ENCODE measurements around the gene TGFB1. TPM values are rescaled to one million over a fixed set of nuclear protein-coding genes. Genes with fewer than 3 reads are reported as not detected.
"Not testable (repeated sequence)": the region's sequence is repeated elsewhere in the genome, so short reads cannot be mapped to it uniquely, and the experiment has no call there.

TGFB1 gene
- polyA plus RNA-seq, 1 donor, result 13.9 TPM

DNA sequence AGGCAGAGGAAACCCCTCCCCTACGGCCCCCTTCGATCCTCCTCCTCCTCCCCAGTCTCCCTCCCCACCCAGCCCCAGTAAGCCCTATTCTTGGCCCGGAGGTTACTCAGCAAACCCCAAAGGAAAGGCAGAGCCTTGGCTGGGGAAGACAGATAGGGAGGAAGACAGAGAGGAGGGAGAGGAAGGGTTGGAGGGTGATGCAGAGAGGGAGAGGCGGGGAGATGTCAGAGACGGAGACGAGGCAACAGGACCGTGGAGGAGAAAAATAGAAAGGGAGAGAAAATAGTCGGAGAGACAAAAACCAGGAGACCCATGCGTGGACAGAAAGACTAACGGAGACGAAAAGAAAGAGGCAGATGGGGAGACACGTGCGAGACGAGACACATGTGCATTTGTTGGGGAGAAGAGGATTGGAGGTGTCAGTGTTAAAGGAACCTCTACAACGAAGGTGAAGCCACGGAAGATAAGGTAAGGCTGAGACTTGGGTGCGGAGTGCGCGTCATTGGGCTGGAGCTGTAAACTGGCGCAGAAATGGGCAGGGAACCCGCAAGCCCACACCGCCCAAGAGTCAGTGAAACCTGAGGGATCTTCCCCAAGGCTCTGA is 2.9 kb downstream of the TGFB1 start:
- Histone ChIP-seq H3K4me1 (ENCODE audit: control insufficient read depth, insufficient read depth, low read length) (peaks cover 24% of the 10 kb centered on the region), H3K27ac (ENCODE audit: low read length) (no peak overlapping the region), H3K36me3 (ENCODE audit: control insufficient read depth, insufficient read depth, low read length) (peaks cover 2% of the 10 kb centered on the region), H3K27me3 (ENCODE audit: control insufficient read depth, insufficient read depth, low read length) (peaks cover 47% of the 10 kb centered on the region), H3K4me3 (ENCODE audit: low read length) (peak overlapping the region; percentile 53), H3K9me3 (ENCODE audit: control insufficient read depth, low read depth, low read length) (peaks cover 2% of the 10 kb centered on the region)
- DNase-seq, result no peak
- 3% methylated on average over 6 of the region's 22 CpGs for WGBS (ENCODE audit: insufficient coverage, low lambda C conversion rate)

DNA sequence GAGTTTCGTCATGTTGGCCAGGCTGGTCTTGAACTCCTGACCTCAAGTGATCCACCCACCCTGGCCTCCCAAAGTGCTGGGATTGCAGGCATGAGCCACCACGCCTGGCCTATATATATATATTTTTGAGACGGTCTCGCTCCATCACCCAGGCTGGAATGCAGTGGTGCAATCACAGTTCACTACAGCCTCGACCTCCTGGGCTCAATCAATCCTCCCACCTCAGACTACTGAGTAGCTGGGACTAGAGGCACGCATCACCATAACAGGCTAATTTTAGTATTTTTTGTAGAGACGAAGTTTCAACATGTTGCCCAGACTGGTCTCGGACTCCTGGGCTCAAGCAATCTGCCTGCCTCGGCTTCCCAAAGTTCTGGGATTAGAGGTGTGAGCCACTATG is 6.8 kb downstream of the TGFB1 start:
- not testable (repeated sequence) for H3K9me3 ChIP-seq (ENCODE audit: control insufficient read depth, low read depth, low read length); H3K27ac ChIP-seq (ENCODE audit: low read length); H3K4me3 ChIP-seq (ENCODE audit: low read length); H3K4me1 ChIP-seq (ENCODE audit: control insufficient read depth, insufficient read depth, low read length); DNase-seq
- Histone ChIP-seq H3K27me3 (ENCODE audit: control insufficient read depth, insufficient read depth, low read length) (peaks cover 23% of the 10 kb centered on the region), H3K36me3 (ENCODE audit: control insufficient read depth, insufficient read depth, low read length) (peaks cover 11% of the 10 kb centered on the region)
- 100% methylated on average over 2 of the region's 9 CpGs for WGBS (ENCODE audit: insufficient coverage, low lambda C conversion rate)

DNA sequence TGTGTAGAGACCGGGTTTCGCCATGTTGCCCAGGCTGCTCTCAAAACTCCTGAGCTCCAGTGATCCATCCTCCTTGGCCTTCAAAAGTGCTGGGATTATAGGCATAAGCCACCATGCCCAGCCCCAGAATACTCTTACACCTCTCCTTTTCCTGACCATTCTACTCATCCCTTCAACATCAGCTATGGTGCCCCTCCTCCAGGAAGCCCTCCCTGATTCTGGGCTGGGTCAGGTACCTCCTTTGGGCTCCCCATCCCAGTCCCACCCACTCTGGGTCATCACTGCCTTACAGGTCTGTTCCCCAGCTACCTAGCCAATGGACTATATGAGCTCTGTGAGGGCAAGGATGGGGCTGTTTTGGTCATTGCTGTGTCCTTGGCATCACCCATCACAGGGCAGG is 9.6 kb downstream of the TGFB1 start:
- peaks cover 2% of the 10 kb centered on the region for H3K27me3 ChIP-seq (ENCODE audit: control insufficient read depth, insufficient read depth, low read length)
- no peak for DNase-seq
- WGBS (ENCODE audit: insufficient coverage, low lambda C conversion rate), result no CpG with 5 or more reads among the region's 2 CpGs
- H3K9me3 ChIP-seq (ENCODE audit: control insufficient read depth, low read depth, low read length), result no peaks in the 10 kb centered on the region
- no peak overlapping the region for H3K4me3 ChIP-seq (ENCODE audit: low read length)
- peaks cover 11% of the 10 kb centered on the region for H3K36me3 ChIP-seq (ENCODE audit: control insufficient read depth, insufficient read depth, low read length)
- H3K27ac ChIP-seq (ENCODE audit: low read length), result no peak overlapping the region
- no peaks in the 10 kb centered on the region for H3K4me1 ChIP-seq (ENCODE audit: control insufficient read depth, insufficient read depth, low read length)

- WGBS (ENCODE audit: insufficient coverage, low lambda C conversion rate), result no CpG with 5 or more reads among the region's 20 CpGs
- Histone ChIP-seq H3K27me3 (ENCODE audit: control insufficient read depth, insufficient read depth, low read length) (no peaks in the 10 kb centered on the region), H3K9me3 (ENCODE audit: control insufficient read depth, low read depth, low read length) (no peaks in the 10 kb centered on the region), H3K4me3 (ENCODE audit: low read length) (no peak overlapping the region), H3K36me3 (ENCODE audit: control insufficient read depth, insufficient read depth, low read length) (peaks cover 9% of the 10 kb centered on the region), H3K27ac (ENCODE audit: low read length) (no peak overlapping the region), H3K4me1 (ENCODE audit: control insufficient read depth, insufficient read depth, low read length) (no peaks in the 10 kb centered on the region)
- peak in 1 of 2 donors; percentile 29 for DNase-seq
Measured at GRCh38 chr19:41341669-41342490, 11.8 kb downstream of the TGFB1 start.

DNA sequence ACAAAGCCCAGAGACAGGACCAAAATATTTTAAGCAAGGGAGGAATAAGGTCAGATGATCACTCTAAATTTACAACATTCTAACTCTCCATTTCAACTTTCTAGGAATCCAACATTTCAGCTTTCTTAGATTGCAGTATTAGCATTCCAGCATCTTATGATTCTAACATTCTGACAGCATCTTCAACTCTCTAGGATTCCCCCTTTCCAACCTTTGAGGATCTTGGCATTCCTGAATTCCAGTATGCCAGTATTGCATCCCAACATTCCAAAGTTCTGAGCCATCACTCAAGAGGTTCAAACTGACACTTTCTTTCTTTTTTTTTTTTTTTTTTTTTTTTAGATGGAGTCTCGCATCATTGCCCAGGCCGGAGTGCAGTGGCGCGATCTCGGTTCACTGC is 13.8 kb downstream of the TGFB1 start:
- Histone ChIP-seq H3K36me3 (ENCODE audit: control insufficient read depth, insufficient read depth, low read length) (peaks cover 9% of the 10 kb centered on the region), H3K27me3 (ENCODE audit: control insufficient read depth, insufficient read depth, low read length) (no peaks in the 10 kb centered on the region), H3K4me1 (ENCODE audit: control insufficient read depth, insufficient read depth, low read length) (no peaks in the 10 kb centered on the region), H3K9me3 (ENCODE audit: control insufficient read depth, low read depth, low read length) (no peaks in the 10 kb centered on the region), H3K4me3 (ENCODE audit: low read length) (no peak overlapping the region), H3K27ac (ENCODE audit: low read length) (no peak overlapping the region)
- WGBS (ENCODE audit: insufficient coverage, low lambda C conversion rate), result no CpG with 5 or more reads among the region's 5 CpGs
- no peak for DNase-seq

- H3K4me3 ChIP-seq (ENCODE audit: low read length), result no peak overlapping the region
- peaks cover 14% of the 10 kb centered on the region for H3K27me3 ChIP-seq (ENCODE audit: control insufficient read depth, insufficient read depth, low read length)
- no peak overlapping the region for H3K27ac ChIP-seq (ENCODE audit: low read length)
- no peaks in the 10 kb centered on the region for H3K4me1 ChIP-seq (ENCODE audit: control insufficient read depth, insufficient read depth, low read length)
- H3K36me3 ChIP-seq (ENCODE audit: control insufficient read depth, insufficient read depth, low read length), result no peaks in the 10 kb centered on the region
- H3K9me3 ChIP-seq (ENCODE audit: control insufficient read depth, low read depth, low read length), result no peaks in the 10 kb centered on the region
- no peak for DNase-seq
- WGBS (ENCODE audit: insufficient coverage, low lambda C conversion rate), result no CpG with 5 or more reads among the region's 10 CpGs
Measured at GRCh38 chr19:41335467-41335866, 18.3 kb downstream of the TGFB1 start.

GRCh38 chr19:41334793-41335192 is 18.9 kb downstream of the TGFB1 start:
- no CpG with 5 or more reads among the region's 5 CpGs for WGBS (ENCODE audit: insufficient coverage, low lambda C conversion rate)
- no peaks in the 10 kb centered on the region for H3K36me3 ChIP-seq (ENCODE audit: control insufficient read depth, insufficient read depth, low read length)

GRCh38 chr19:41332468-41332867 is 21.3 kb downstream of the TGFB1 start:
- Histone ChIP-seq H3K36me3 (ENCODE audit: control insufficient read depth, insufficient read depth, low read length) (no peaks in the 10 kb centered on the region), H3K27ac (ENCODE audit: low read length) (no peak overlapping the region), H3K4me1 (ENCODE audit: control insufficient read depth, insufficient read depth, low read length) (peaks cover 8% of the 10 kb centered on the region), H3K27me3 (ENCODE audit: control insufficient read depth, insufficient read depth, low read length) (peaks cover 19% of the 10 kb centered on the region), H3K4me3 (ENCODE audit: low read length) (no peak overlapping the region), H3K9me3 (ENCODE audit: control insufficient read depth, low read depth, low read length) (no peaks in the 10 kb centered on the region)
- no CpG with 5 or more reads among the region's 5 CpGs for WGBS (ENCODE audit: insufficient coverage, low lambda C conversion rate)
- no peak for DNase-seq

More at GRCh38 chr19:41334793-41335192, 18.9 kb downstream of the TGFB1 start:
- no peaks in the 10 kb centered on the region for H3K9me3 ChIP-seq (ENCODE audit: control insufficient read depth, low read depth, low read length)
- peaks cover 15% of the 10 kb centered on the region for H3K27me3 ChIP-seq (ENCODE audit: control insufficient read depth, insufficient read depth, low read length)
- DNase-seq, result no peak
- no peak overlapping the region for H3K27ac ChIP-seq (ENCODE audit: low read length)
- no peak overlapping the region for H3K4me3 ChIP-seq (ENCODE audit: low read length)
- no peaks in the 10 kb centered on the region for H3K4me1 ChIP-seq (ENCODE audit: control insufficient read depth, insufficient read depth, low read length)

DNA sequence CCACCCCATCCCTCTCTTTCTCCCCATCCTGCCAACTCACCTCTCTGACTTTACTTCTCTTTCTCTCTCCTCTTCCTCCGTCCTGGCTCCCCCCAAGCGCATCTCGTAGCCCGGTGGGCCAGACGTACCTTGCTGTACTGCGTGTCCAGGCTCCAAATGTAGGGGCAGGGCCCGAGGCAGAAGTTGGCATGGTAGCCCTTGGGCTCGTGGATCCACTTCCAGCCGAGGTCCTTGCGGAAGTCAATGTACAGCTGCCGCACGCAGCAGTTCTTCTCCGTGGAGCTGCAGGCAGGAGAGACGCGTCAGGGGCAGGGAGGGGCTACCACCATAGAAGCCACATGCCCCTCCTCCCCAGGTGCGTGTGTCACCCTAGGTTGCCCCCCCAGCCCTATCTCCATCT is 21.7 kb downstream of the TGFB1 start:
- DNase-seq, result no peak
- Histone ChIP-seq H3K9me3 (ENCODE audit: control insufficient read depth, low read depth, low read length) (no peaks in the 10 kb centered on the region), H3K27ac (ENCODE audit: low read length) (no peak overlapping the region), H3K36me3 (ENCODE audit: control insufficient read depth, insufficient read depth, low read length) (no peaks in the 10 kb centered on the region), H3K4me3 (ENCODE audit: low read length) (no peak overlapping the region), H3K4me1 (ENCODE audit: control insufficient read depth, insufficient read depth, low read length) (peaks cover 12% of the 10 kb centered on the region), H3K27me3 (ENCODE audit: control insufficient read depth, insufficient read depth, low read length) (peaks cover 23% of the 10 kb centered on the region)
- WGBS (ENCODE audit: insufficient coverage, low lambda C conversion rate), result 93% methylated on average over 3 of the region's 16 CpGs

DNA sequence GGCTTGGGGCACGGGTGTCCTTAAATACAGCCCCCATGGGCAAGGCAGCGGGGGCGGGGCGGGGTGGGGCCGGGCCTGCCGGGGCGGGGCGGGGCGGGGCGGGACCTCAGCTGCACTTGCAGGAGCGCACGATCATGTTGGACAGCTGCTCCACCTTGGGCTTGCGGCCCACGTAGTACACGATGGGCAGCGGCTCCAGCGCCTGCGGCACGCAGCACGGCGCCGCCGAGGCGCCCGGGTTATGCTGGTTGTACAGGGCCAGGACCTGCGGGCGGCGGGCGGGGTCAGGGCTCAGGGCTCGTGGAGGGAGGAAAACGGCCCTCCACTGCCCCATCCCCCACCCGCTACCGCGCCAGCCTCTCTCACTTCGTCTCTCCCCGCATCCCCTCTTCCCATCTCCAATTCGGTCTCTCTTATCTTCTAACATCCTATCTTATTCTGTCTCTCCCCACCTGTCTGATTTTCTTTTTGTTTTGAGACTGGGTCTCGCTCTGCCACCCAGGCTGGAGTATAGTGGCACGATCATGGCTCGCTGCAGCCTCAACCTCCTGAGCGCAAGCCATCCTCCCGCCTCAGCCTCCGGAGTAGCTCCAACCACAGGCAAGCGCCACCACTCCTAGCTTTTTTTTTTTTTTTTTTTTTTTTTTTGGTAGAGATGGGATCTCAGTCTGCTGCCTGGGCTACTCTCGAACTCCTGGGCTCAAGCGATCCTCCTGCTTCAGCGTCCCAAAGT is 22.6 kb downstream of the TGFB1 start:
- no peak for DNase-seq
- 20% methylated on average over 1 of the region's 47 CpGs for WGBS (ENCODE audit: insufficient coverage, low lambda C conversion rate)
- Histone ChIP-seq H3K4me1 (ENCODE audit: control insufficient read depth, insufficient read depth, low read length) (peaks cover 18% of the 10 kb centered on the region), H3K27me3 (ENCODE audit: control insufficient read depth, insufficient read depth, low read length) (peaks cover 32% of the 10 kb centered on the region), H3K9me3 (ENCODE audit: control insufficient read depth, low read depth, low read length) (no peaks in the 10 kb centered on the region), H3K36me3 (ENCODE audit: control insufficient read depth, insufficient read depth, low read length) (no peaks in the 10 kb centered on the region), H3K4me3 (ENCODE audit: low read length) (no peak overlapping the region), H3K27ac (ENCODE audit: low read length) (no peak overlapping the region)

All from large intestine (tissue), 3 donors.